ENCODE measurements around the gene TCEA3. TPM values are rescaled to one million over a fixed set of nuclear protein-coding genes. Genes with fewer than 3 reads are reported as not detected.

Gene TCEA3
- total and polyA plus RNA-seq, 10 of the 15 experiments (the other 5 are each of a cell fraction or from before 2014, with no cell fraction given) = 0.06 to 0.23 (median 0.08) TPM; not detected in 7

GRCh38 chr1:23405946-23406345 is 18.6 kb downstream of the TCEA3 start:
- Histone ChIP-seq H3K9ac (ENCODE audit: control insufficient read depth, insufficient read depth, low read length) (no peak overlapping the region), H3K27ac (ENCODE audit: control insufficient read depth, insufficient read depth) (no peak overlapping the region), H4K20me1 (ENCODE audit: control insufficient read depth, insufficient read depth) (no peaks in the 10 kb centered on the region), H3K36me3 (ENCODE audit: control insufficient read depth in 2 of 2, insufficient read depth in 2 of 2, low read length in 1 of 2) (no peaks in the 10 kb centered on the region), H3K4me2 (ENCODE audit: control insufficient read depth, insufficient read depth) (no peak overlapping the region), H3K9me3 (replicated peaks; ENCODE audit: control insufficient read depth, insufficient read depth, low read length) (no peaks in the 10 kb centered on the region), H2AFZ (ENCODE audit: control insufficient read depth, low read depth, low read length) (no peak overlapping the region), H3K4me1 (ENCODE audit: control insufficient read depth, insufficient read depth, low read length) (0 out of 2 replicates have a peak, but pooled peaks cover 5% of the 10 kb centered on the region), H3K79me2 (ENCODE audit: control insufficient read depth, insufficient read depth, low read length) (no peaks in the 10 kb centered on the region), H3K4me3 (no peak overlapping the region), H3K27me3 (replicated peaks in 1 of 2; ENCODE audit: control insufficient read depth in 2 of 2, insufficient read depth in 2 of 2, low read length in 1 of 2) (peaks cover 1 to 3% of the 10 kb centered on the region in 2 experiments; a peak in 2 of 4 replicates)
- in situ Hi-C loops (cut with MboI) = no loop called here
- SMC1A ChIA-PET (ENCODE audit: uncharacterized antibody, unreplicated experiment) = no interaction called here
- ATAC-seq (no peak), DNase-seq (ENCODE audit: low read depth, low spot score) (no peak), FAIRE-seq (no peak)
- intact Hi-C loops (cut with micrococcal nuclease; ENCODE audit: unreplicated experiment) = no loop called here
- RAD21 ChIA-PET (ENCODE audit: unreplicated experiment) = no interaction called here
- TF ChIP-seq BMI1 (IDR thresholded peaks at IDR 0.05; ENCODE audit: borderline replicate concordance) = no peak
- no peak for TF ChIP-seq LARP7 (IDR thresholded peaks at IDR 0.05)
- TF ChIP-seq, protein P1, sequence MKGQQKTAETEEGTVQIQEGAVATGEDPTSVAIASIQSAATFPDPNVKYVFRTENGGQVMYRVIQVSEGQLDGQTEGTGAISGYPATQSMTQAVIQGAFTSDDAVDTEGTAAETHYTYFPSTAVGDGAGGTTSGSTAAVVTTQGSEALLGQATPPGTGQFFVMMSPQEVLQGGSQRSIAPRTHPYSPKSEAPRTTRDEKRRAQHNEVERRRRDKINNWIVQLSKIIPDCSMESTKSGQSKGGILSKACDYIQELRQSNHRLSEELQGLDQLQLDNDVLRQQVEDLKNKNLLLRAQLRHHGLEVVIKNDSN (IDR thresholded peaks at IDR 0.05; ENCODE audit: borderline replicate concordance, extremely low read length, insufficient read depth, low read depth, low read length) = no peak
- TF ChIP-seq IKZF2 (IDR thresholded peaks at IDR 0.05) = no peak
- TF ChIP-seq, protein P2, sequence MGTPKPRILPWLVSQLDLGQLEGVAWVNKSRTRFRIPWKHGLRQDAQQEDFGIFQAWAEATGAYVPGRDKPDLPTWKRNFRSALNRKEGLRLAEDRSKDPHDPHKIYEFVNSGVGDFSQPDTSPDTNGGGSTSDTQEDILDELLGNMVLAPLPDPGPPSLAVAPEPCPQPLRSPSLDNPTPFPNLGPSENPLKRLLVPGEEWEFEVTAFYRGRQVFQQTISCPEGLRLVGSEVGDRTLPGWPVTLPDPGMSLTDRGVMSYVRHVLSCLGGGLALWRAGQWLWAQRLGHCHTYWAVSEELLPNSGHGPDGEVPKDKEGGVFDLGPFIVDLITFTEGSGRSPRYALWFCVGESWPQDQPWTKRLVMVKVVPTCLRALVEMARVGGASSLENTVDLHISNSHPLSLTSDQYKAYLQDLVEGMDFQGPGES (IDR thresholded peaks at IDR 0.05) = no peak
- CTCF ChIA-PET = interaction anchor here (0.7 kb wide), 1 partner anchor 320 kb away, joined by 3 read pairs; no protein-coding TSS in a partner anchor
- WGBS (ENCODE audit: insufficient coverage, insufficient replicate concordance, low lambda C conversion rate, missing lambda C conversion rate) = 12% methylated on average over 3 of the region's 3 CpGs
- POLR2A ChIA-PET = no interaction called here
- no TSS peak for BruUV-seq (replicated peaks)
